ENCODE measurements around the gene MRPL21. TPM values are rescaled to one million over a fixed set of nuclear protein-coding genes. Genes with fewer than 3 reads are reported as not detected.

Gene MRPL21
- total and polyA plus RNA-seq, 2 of the 8 experiments (the other 6 are each of a cell fraction or from before 2014, with no cell fraction given): 102 to 107 TPM

DNA sequence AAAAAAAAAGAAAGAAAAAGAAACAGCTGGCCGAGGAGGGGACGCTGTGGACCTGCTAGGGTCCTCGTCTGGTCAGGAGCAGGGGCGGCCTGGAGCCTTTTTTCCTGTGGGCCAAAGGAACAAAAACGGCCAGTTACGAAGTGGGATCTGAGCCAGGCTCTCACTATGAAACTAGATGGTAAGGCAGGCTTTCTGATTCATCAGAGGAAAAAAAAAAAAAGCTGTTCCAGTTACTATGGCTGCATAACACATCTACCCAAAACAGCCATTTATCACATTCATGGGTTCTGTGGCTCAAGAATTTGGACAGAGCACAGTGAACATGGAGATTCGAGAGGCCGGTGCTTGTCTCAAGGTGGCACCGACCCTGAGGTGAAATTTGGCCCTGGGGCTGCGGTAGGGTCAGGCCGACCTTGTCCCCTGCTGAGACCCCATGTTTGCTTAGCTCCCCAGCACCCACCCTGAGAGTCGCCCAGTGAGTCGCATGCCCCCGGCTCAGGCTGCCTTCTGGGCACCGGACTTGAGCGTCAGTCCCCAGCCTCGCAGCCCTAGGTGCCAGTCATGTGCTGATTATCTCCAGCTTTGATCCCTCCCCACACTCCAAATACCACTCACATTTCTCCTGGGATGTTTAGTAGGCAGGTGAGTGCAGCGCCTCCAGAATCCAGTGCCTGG, 42.9 kb upstream of the MRPL21 start:
- Histone ChIP-seq H3K79me1 (ENCODE audit: low read depth, low read length) (no peaks in the 10 kb centered on the region), H3K23ac (ENCODE audit: insufficient read length) (no peak overlapping the region), H2BK12ac (ENCODE audit: low read depth, low read length) (no peak overlapping the region), H3K4me1 (replicated peaks in 1 of 4; ENCODE audit: control insufficient read depth in 3 of 4, insufficient read depth in 4 of 4, low read length in 3 of 4) (peaks cover 0 to 10% (median 1%) of the 10 kb centered on the region in 4 experiments; a peak in 5 of 7 replicates), H4K91ac (replicated peaks; ENCODE audit: insufficient read length, low read length) (no peak overlapping the region), H3K23me2 (ENCODE audit: low read depth, low read length) (no peaks in the 10 kb centered on the region), H2AK5ac (ENCODE audit: low read depth, low read length) (no peak overlapping the region), H2BK15ac (ENCODE audit: low read length) (no peak overlapping the region), H3K79me2 (ENCODE audit: control insufficient read depth in 1 of 2, insufficient read depth in 2 of 2, low read length in 2 of 2) (no peaks in the 10 kb centered on the region), H4K8ac (ENCODE audit: extremely low read depth, insufficient read depth, low read length) (no peak overlapping the region), H3K27ac (ENCODE audit: low read depth, low read length) (no peak overlapping the region), H3K18ac (ENCODE audit: extremely low read depth, low read length) (no peak overlapping the region), H3K14ac (ENCODE audit: insufficient read length) (no peak overlapping the region), H4K20me1 (replicated peaks in 1 of 2; ENCODE audit: control insufficient read depth in 1 of 2, insufficient read depth in 2 of 2, low read length in 2 of 2) (peaks cover 0 to 2% of the 10 kb centered on the region in 2 experiments), H4K5ac (ENCODE audit: insufficient read length, low read depth, low read length) (no peak overlapping the region), H3K9ac (replicated peaks in 1 of 4; ENCODE audit: extremely low read depth in 1 of 4, low read depth in 3 of 4, low read length in 3 of 4) (no peak overlapping the region), H2AFZ (ENCODE audit: low read length) (no peak overlapping the region), H3K56ac (replicated peaks; ENCODE audit: insufficient read length, low read depth, low read length) (no peak overlapping the region), H3K27me3 (replicated peaks in 1 of 4; ENCODE audit: control insufficient read depth in 3 of 4, extremely low read depth in 1 of 4, insufficient read depth in 3 of 4, low read length in 3 of 4) (no peaks in the 10 kb centered on the region), H3K9me3 (ENCODE audit: insufficient read depth in 2 of 2, low read depth in 1 of 2, low read length in 1 of 2) (no peaks in the 10 kb centered on the region), H2BK120ac (replicated peaks; ENCODE audit: low read depth, low read length) (no peak overlapping the region), H3K4me3 (ENCODE audit: extremely low read depth in 1 of 4, insufficient read depth in 2 of 4, low read depth in 3 of 4, low read length in 4 of 4) (no peak overlapping the region), H2BK5ac (ENCODE audit: low read depth, low read length) (no peak overlapping the region), H2BK20ac (ENCODE audit: low read length) (no peak overlapping the region), H3K4ac (replicated peaks; ENCODE audit: insufficient read length, low read depth, low read length) (no peak overlapping the region), H3K4me2 (ENCODE audit: insufficient read depth in 1 of 2, low read depth in 2 of 2, low read length in 2 of 2) (no peak overlapping the region), H3K36me3 (ENCODE audit: control insufficient read depth in 2 of 4, insufficient read depth in 4 of 4, low read length in 3 of 4) (no peaks in the 10 kb centered on the region)
- ChIA-PET CTCF (ENCODE audit: partially characterized antibody) (interaction anchor here (1.6 kb wide), 1 partner anchor 10 kb away, joined by 5 read pairs; no protein-coding TSS in a partner anchor), POLR2A (ENCODE audit: partially characterized antibody) (interaction anchor here (1.0 kb wide), 1 partner anchor 152 kb away, joined by 3 read pairs; no protein-coding TSS in a partner anchor)
- no peak for DNase-seq (ENCODE audit: low read depth in 1 of 2, low spot score in 2 of 2)
- FAIRE-seq: no peak
- WGBS, 2 experiments (ENCODE audit: extremely low coverage in 1 of 2, insufficient coverage in 1 of 2, insufficient read length in 1 of 2, insufficient replicate concordance in 2 of 2, low coverage in 1 of 2, low lambda C conversion rate in 2 of 2, missing lambda C conversion rate in 1 of 2): 83% methylated on average over 12 of the region's 18 CpGs; no CpG with 5 or more reads in 1 of the 2 experiments
- TF ChIP-seq PHF8 (conservative IDR thresholded peaks at IDR 0.05; ENCODE audit: low read depth, low read length) (no peak), BCL11A (IDR thresholded peaks at IDR 0.05; ENCODE audit: low read depth in 2 of 2, low read length in 2 of 2) (no peak), HDAC2 (IDR thresholded peaks at IDR 0.05; ENCODE audit: borderline replicate concordance in 1 of 2, low read depth in 2 of 2, low read length in 2 of 2) (no peak), EGR1 (IDR thresholded peaks at IDR 0.05; ENCODE audit: borderline replicate concordance, low read depth, low read length) (no peak), CTBP2 (IDR thresholded peaks at IDR 0.05; ENCODE audit: borderline replicate concordance, insufficient read depth, insufficient read length, low read length) (no peak), FOSL1 (IDR thresholded peaks at IDR 0.05; ENCODE audit: insufficient read depth, low read depth, low read length) (no peak)
- TF ChIP-seq, protein P1, sequence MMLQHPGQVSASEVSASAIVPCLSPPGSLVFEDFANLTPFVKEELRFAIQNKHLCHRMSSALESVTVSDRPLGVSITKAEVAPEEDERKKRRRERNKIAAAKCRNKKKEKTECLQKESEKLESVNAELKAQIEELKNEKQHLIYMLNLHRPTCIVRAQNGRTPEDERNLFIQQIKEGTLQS (IDR thresholded peaks at IDR 0.05; ENCODE audit: insufficient read depth, low read depth, low read length): no peak
- TF ChIP-seq, protein P2, sequence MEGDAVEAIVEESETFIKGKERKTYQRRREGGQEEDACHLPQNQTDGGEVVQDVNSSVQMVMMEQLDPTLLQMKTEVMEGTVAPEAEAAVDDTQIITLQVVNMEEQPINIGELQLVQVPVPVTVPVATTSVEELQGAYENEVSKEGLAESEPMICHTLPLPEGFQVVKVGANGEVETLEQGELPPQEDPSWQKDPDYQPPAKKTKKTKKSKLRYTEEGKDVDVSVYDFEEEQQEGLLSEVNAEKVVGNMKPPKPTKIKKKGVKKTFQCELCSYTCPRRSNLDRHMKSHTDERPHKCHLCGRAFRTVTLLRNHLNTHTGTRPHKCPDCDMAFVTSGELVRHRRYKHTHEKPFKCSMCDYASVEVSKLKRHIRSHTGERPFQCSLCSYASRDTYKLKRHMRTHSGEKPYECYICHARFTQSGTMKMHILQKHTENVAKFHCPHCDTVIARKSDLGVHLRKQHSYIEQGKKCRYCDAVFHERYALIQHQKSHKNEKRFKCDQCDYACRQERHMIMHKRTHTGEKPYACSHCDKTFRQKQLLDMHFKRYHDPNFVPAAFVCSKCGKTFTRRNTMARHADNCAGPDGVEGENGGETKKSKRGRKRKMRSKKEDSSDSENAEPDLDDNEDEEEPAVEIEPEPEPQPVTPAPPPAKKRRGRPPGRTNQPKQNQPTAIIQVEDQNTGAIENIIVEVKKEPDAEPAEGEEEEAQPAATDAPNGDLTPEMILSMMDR (IDR thresholded peaks at IDR 0.05; ENCODE audit: control extremely low read depth in 1 of 3, insufficient read depth in 1 of 3, low read depth in 1 of 3, low read length in 3 of 3): no peak
